ENCODE measurements around the gene RPP25L. TPM values are rescaled to one million over a fixed set of nuclear protein-coding genes. Genes with fewer than 3 reads are reported as not detected.

Gene RPP25L
- total RNA-seq, 6 donors from 2014 or later = 16.5 to 27.0 (median 21.7) TPM

- peak in 1 of 2 donors; percentile 45 for DNase-seq
- TF ChIP-seq POLR2AphosphoS5 (IDR thresholded peaks at IDR 0.05) = no peak
- TF ChIP-seq, protein P1, sequence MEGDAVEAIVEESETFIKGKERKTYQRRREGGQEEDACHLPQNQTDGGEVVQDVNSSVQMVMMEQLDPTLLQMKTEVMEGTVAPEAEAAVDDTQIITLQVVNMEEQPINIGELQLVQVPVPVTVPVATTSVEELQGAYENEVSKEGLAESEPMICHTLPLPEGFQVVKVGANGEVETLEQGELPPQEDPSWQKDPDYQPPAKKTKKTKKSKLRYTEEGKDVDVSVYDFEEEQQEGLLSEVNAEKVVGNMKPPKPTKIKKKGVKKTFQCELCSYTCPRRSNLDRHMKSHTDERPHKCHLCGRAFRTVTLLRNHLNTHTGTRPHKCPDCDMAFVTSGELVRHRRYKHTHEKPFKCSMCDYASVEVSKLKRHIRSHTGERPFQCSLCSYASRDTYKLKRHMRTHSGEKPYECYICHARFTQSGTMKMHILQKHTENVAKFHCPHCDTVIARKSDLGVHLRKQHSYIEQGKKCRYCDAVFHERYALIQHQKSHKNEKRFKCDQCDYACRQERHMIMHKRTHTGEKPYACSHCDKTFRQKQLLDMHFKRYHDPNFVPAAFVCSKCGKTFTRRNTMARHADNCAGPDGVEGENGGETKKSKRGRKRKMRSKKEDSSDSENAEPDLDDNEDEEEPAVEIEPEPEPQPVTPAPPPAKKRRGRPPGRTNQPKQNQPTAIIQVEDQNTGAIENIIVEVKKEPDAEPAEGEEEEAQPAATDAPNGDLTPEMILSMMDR (IDR thresholded peaks at IDR 0.05) = no peak
- no peak for TF ChIP-seq EP300 (IDR thresholded peaks at IDR 0.05)
- no peak overlapping the region for H3K27ac ChIP-seq
- no peaks in the 10 kb centered on the region for H3K36me3 ChIP-seq
- H3K9me3 ChIP-seq = no peaks in the 10 kb centered on the region
- no peak overlapping the region for H3K4me3 ChIP-seq
- no peak for ATAC-seq (ENCODE audit: low FRiP score in 2 of 2)
- peaks cover 0 to 27% (median 15%) of the 10 kb centered on the region in 4 donors for H3K27me3 ChIP-seq
- 57 to 61% methylated on average over 18 to 21 of the region's 21 CpGs for WGBS, 2 donors
- H3K4me1 ChIP-seq = peaks cover 9 to 21% (median 11%) of the 10 kb centered on the region in 4 donors
Observed at GRCh38 chr9:34575862-34576596, 35.9 kb downstream of the RPP25L start.

DNA sequence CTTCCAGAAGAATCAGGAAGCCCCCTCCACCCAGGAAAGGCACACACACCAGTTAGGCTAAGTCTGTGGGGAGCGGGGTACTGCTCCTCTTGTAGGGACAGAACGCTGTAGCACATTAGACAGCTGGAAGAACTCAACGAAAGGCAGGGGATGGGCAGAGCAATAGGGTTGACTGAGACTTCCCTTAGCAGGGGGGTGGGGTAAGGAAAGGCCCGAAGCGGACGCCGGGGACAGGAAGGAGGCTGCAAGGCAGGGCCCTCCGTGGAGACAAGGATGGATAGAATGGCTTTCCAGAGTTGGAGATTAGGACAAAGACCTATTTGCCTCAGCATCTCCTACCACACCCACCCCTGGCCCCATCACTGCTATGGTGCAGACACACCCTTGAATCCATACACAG lies 36.7 kb downstream of the RPP25L start:
- Histone ChIP-seq H3K9me3 (no peaks in the 10 kb centered on the region), H3K36me3 (no peaks in the 10 kb centered on the region), H3K4me3 (no peak overlapping the region), H3K4me1 (peaks cover 9 to 21% (median 11%) of the 10 kb centered on the region in 4 donors), H3K27ac (no peak overlapping the region), H3K27me3 (peaks cover 0 to 27% (median 15%) of the 10 kb centered on the region in 4 donors)
- 35 to 44% methylated on average over 8 of the region's 8 CpGs for WGBS, 2 donors
- ATAC-seq (ENCODE audit: low FRiP score in 2 of 2) = no peak
- TF ChIP-seq POLR2A (IDR thresholded peaks at IDR 0.05) (no peak), POLR2AphosphoS5 (IDR thresholded peaks at IDR 0.05) (no peak), EP300 (IDR thresholded peaks at IDR 0.05) (no peak)
- TF ChIP-seq, protein P1 (IDR thresholded peaks at IDR 0.05) = no peak
- no peak for DNase-seq

- no peak overlapping the region for H3K4me3 ChIP-seq
- 90 to 91% methylated on average over 7 to 12 of the region's 12 CpGs for WGBS, 2 donors
- peaks cover 0 to 27% (median 15%) of the 10 kb centered on the region in 4 donors for H3K27me3 ChIP-seq
- no peak overlapping the region for H3K27ac ChIP-seq
- no peaks in the 10 kb centered on the region for H3K9me3 ChIP-seq
- TF ChIP-seq EP300 (IDR thresholded peaks at IDR 0.05) = no peak
- TF ChIP-seq POLR2AphosphoS5 (IDR thresholded peaks at IDR 0.05) = no peak
- no peak for TF ChIP-seq POLR2A (IDR thresholded peaks at IDR 0.05)
- TF ChIP-seq, protein P1 (IDR thresholded peaks at IDR 0.05) = no peak
- H3K4me1 ChIP-seq = peaks cover 9 to 21% (median 11%) of the 10 kb centered on the region in 4 donors
- no peak for ATAC-seq (ENCODE audit: low FRiP score in 2 of 2)
- no peak for DNase-seq
- no peaks in the 10 kb centered on the region for H3K36me3 ChIP-seq
Observed at GRCh38 chr9:34574571-34574970, 37.3 kb downstream of the RPP25L start.

GRCh38 chr9:34573599-34574325 lies 38.1 kb downstream of the RPP25L start:
- Histone ChIP-seq H3K4me3 (no peak overlapping the region), H3K36me3 (no peaks in the 10 kb centered on the region), H3K9me3 (no peaks in the 10 kb centered on the region), H3K4me1 (peaks cover 9 to 17% (median 11%) of the 10 kb centered on the region in 4 donors), H3K27me3 (peaks cover 0 to 22% (median 12%) of the 10 kb centered on the region in 4 donors), H3K27ac (no peak overlapping the region)
- no peak for ATAC-seq (ENCODE audit: low FRiP score in 2 of 2)
- 84 to 92% methylated on average over 10 to 16 of the region's 17 CpGs for WGBS, 2 donors
- DNase-seq = no peak
- TF ChIP-seq POLR2AphosphoS5 (IDR thresholded peaks at IDR 0.05) (no peak), POLR2A (IDR thresholded peaks at IDR 0.05) (no peak), EP300 (IDR thresholded peaks at IDR 0.05) (no peak)
- TF ChIP-seq, protein P1 (IDR thresholded peaks at IDR 0.05) = no peak

All from upper lobe of left lung (tissue), 6 donors.